M059J (cell line): ENCODE measurements around the gene ZNF605. TPM values are rescaled to one million over a fixed set of nuclear protein-coding genes. Genes with fewer than 3 reads are reported as not detected.
A peak's percentile ranks its signal among the peaks of the same experiment; 100 is the strongest.
"Not testable (repeated sequence)": the region's sequence is repeated elsewhere in the genome, so short reads cannot be mapped to it uniquely, and the experiment has no call there.

Source experiments
- DNase-seq: peaks from one replicate; pipeline ENCODE4 v3.0.0-alpha.2; 2012; ENCODE audit warnings: low read depth
- total RNA-seq: library from RNA; depleted of rRNA; stranded (reverse); fragments of >200 nt; shearing (Covaris generic); gene quantifications from 2 replicates; pipeline ENCODE4 v1.2.3, GENCODE V29; 2014; rRNA removed

ZNF605 gene
- total RNA-seq, result 2.0 and 6.4 TPM in 2 replicates

GRCh38 chr12:132956011-132956788 lies at the start of gene ZNF605:
Gene ZNF605, minus strand, starts transcription at chr12:132956306. Its CDS starts 10,671 bp downstream, at chr12:132945635.
- DNase-seq, result peak; percentile 83

GRCh38 chr12:132998741-132999140 lies 42.6 kb upstream of the ZNF605 start:
- no peak for DNase-seq

- peak; percentile 29 for DNase-seq
Observed at GRCh38 chr12:132986885-132987225, 30.7 kb upstream of the ZNF605 start.

GRCh38 chr12:132986001-132986884 lies 30.1 kb upstream of the ZNF605 start, which contains the start of gene ZNF26:
Gene ZNF26, plus strand, starts transcription at chr12:132986367. Its CDS starts 474 bp downstream, at chr12:132986841.
- DNase-seq, result peak; percentile 92

GRCh38 chr12:132976870-132977269 lies 20.8 kb upstream of the ZNF605 start:
- not testable (repeated sequence) for DNase-seq

- DNase-seq, result no peak
Observed at GRCh38 chr12:132972374-132972773, 16.3 kb upstream of the ZNF605 start.

GRCh38 chr12:132967736-132968135 lies 11.6 kb upstream of the ZNF605 start:
- no peak for DNase-seq

GRCh38 chr12:132966676-132967415 lies 10.7 kb upstream of the ZNF605 start:
- DNase-seq, result no peak

GRCh38 chr12:132965796-132966195 lies 9.7 kb upstream of the ZNF605 start:
- no peak for DNase-seq

- not testable (repeated sequence) for DNase-seq
Observed at GRCh38 chr12:132963947-132964346, 7.8 kb upstream of the ZNF605 start.

- not testable (repeated sequence) for DNase-seq
Observed at GRCh38 chr12:132961790-132962189, 5.7 kb upstream of the ZNF605 start.

GRCh38 chr12:132955094-132956010 lies 754 bp downstream of the ZNF605 start:
- peak; percentile 37 for DNase-seq

GRCh38 chr12:132954471-132955048 lies 1.5 kb downstream of the ZNF605 start:
- no peak for DNase-seq

GRCh38 chr12:132953771-132954170 lies 2.3 kb downstream of the ZNF605 start:
- DNase-seq, result no peak

- DNase-seq, result no peak
Observed at GRCh38 chr12:132953163-132953425, 3.0 kb downstream of the ZNF605 start.

GRCh38 chr12:132952371-132953162 lies 3.5 kb downstream of the ZNF605 start:
- no peak for DNase-seq

GRCh38 chr12:132951649-132952048 lies 4.5 kb downstream of the ZNF605 start:
- no peak for DNase-seq

- DNase-seq, result no peak
Observed at GRCh38 chr12:132950844-132951535, 5.1 kb downstream of the ZNF605 start.
